ENCODE measurements around the gene TWF1. TPM values are rescaled to one million over a fixed set of nuclear protein-coding genes. Genes with fewer than 3 reads are reported as not detected.

TWF1 gene
- polyA plus RNA-seq, 3 donors: 9.9 to 20.7 (median 13.7) TPM

GRCh38 chr12:43842259-43842658 lies 36.1 kb upstream of the TWF1 start:
- intact Hi-C loops (cut with micrococcal nuclease): no loop called here
- Histone ChIP-seq H3K36me3 (replicated peaks in 1 of 2; ENCODE audit: control insufficient read depth in 1 of 2, insufficient read depth in 2 of 2, low read length in 2 of 2) (no peaks in the 10 kb centered on the region), H2AFZ (ENCODE audit: insufficient read depth, low read depth, low read length, poor library complexity, severe bottlenecking) (no peak overlapping the region), H3K4me2 (replicated peaks; ENCODE audit: extremely low read depth, low read length, poor library complexity, severe bottlenecking) (no peak overlapping the region), H3K4me1 (ENCODE audit: control insufficient read depth in 1 of 2, insufficient read depth in 2 of 2, low read length in 2 of 2) (no peaks in the 10 kb centered on the region), H4K20me1 (ENCODE audit: insufficient read depth, low read length) (no peaks in the 10 kb centered on the region), H3K4me3 (replicated peaks in 1 of 3; ENCODE audit: low read depth in 2 of 3, low read length in 3 of 3) (no peak overlapping the region), H3K27me3 (ENCODE audit: control insufficient read depth in 2 of 2, insufficient read depth in 2 of 2, low read length in 2 of 2) (peaks cover 16 to 18% of the 10 kb centered on the region in 2 donors), H3K9ac (ENCODE audit: insufficient read depth, low read length, poor library complexity, severe bottlenecking) (no peak overlapping the region), H3K9me3 (replicated peaks in 1 of 2; ENCODE audit: control insufficient read depth in 1 of 2, insufficient read depth in 1 of 2, low read length in 2 of 2) (no peaks in the 10 kb centered on the region), H3K27ac (ENCODE audit: low read depth in 1 of 2, low read length in 2 of 2) (no peak overlapping the region), H3K79me2 (ENCODE audit: insufficient read depth, low read length) (no peaks in the 10 kb centered on the region)
- H3K27ac Mint-ChIP-seq: no peak overlapping the region
- TF ChIP-seq, protein P1, sequence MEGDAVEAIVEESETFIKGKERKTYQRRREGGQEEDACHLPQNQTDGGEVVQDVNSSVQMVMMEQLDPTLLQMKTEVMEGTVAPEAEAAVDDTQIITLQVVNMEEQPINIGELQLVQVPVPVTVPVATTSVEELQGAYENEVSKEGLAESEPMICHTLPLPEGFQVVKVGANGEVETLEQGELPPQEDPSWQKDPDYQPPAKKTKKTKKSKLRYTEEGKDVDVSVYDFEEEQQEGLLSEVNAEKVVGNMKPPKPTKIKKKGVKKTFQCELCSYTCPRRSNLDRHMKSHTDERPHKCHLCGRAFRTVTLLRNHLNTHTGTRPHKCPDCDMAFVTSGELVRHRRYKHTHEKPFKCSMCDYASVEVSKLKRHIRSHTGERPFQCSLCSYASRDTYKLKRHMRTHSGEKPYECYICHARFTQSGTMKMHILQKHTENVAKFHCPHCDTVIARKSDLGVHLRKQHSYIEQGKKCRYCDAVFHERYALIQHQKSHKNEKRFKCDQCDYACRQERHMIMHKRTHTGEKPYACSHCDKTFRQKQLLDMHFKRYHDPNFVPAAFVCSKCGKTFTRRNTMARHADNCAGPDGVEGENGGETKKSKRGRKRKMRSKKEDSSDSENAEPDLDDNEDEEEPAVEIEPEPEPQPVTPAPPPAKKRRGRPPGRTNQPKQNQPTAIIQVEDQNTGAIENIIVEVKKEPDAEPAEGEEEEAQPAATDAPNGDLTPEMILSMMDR (IDR thresholded peaks at IDR 0.05): no peak
- no peak overlapping the region for H3K4me3 Mint-ChIP-seq
- peaks cover 0 to 6% (median 3%) of the 10 kb centered on the region in 7 donors for H3K9me3 Mint-ChIP-seq
- DNase-seq: no peak
- H3K27me3 Mint-ChIP-seq (ENCODE audit: low read depth in 3 of 3): peaks cover 14 to 23% (median 23%) of the 10 kb centered on the region in 3 donors
- no CpG with 5 or more reads among the region's 1 CpG for WGBS (ENCODE audit: insufficient coverage)
- H3K4me1 Mint-ChIP-seq: no peaks in the 10 kb centered on the region
- peaks cover 0 to 5% of the 10 kb centered on the region in 2 donors for H3K36me3 Mint-ChIP-seq

- intact Hi-C loops (cut with micrococcal nuclease): no loop called here
- peaks cover 22 to 33% (median 33%) of the 10 kb centered on the region in 3 donors for H3K27me3 Mint-ChIP-seq (ENCODE audit: low read depth in 3 of 3)
- no peak overlapping the region for H3K4me2 ChIP-seq (replicated peaks; ENCODE audit: extremely low read depth, low read length, poor library complexity, severe bottlenecking)
- peaks cover 3% of the 10 kb centered on the region for H3K4me1 Mint-ChIP-seq
- no peak overlapping the region for H3K27ac ChIP-seq (ENCODE audit: low read depth in 1 of 2, low read length in 2 of 2)
- peaks cover 0 to 3% (median 0%) of the 10 kb centered on the region in 7 donors for H3K9me3 Mint-ChIP-seq
- H2AFZ ChIP-seq (ENCODE audit: insufficient read depth, low read depth, low read length, poor library complexity, severe bottlenecking): no peak overlapping the region
- no peak overlapping the region for H3K27ac Mint-ChIP-seq
- no peak overlapping the region for H3K4me3 ChIP-seq (replicated peaks in 1 of 3; ENCODE audit: low read depth in 2 of 3, low read length in 3 of 3)
- no peaks in the 10 kb centered on the region for H3K36me3 ChIP-seq (replicated peaks in 1 of 2; ENCODE audit: control insufficient read depth in 1 of 2, insufficient read depth in 2 of 2, low read length in 2 of 2)
- peaks cover 26 to 28% of the 10 kb centered on the region in 2 donors for H3K27me3 ChIP-seq (ENCODE audit: control insufficient read depth in 2 of 2, insufficient read depth in 2 of 2, low read length in 2 of 2)
- H3K9me3 ChIP-seq (replicated peaks in 1 of 2; ENCODE audit: control insufficient read depth in 1 of 2, insufficient read depth in 1 of 2, low read length in 2 of 2): no peaks in the 10 kb centered on the region
- 89% methylated on average over 1 of the region's 3 CpGs for WGBS (ENCODE audit: insufficient coverage)
- no peaks in the 10 kb centered on the region for H3K79me2 ChIP-seq (ENCODE audit: insufficient read depth, low read length)
- DNase-seq: no peak
- peaks cover 0 to 5% of the 10 kb centered on the region in 2 donors for H3K36me3 Mint-ChIP-seq
- H4K20me1 ChIP-seq (ENCODE audit: insufficient read depth, low read length): no peaks in the 10 kb centered on the region
- H3K9ac ChIP-seq (ENCODE audit: insufficient read depth, low read length, poor library complexity, severe bottlenecking): no peak overlapping the region
- no peak overlapping the region for H3K4me3 Mint-ChIP-seq
- peaks cover 4 to 5% of the 10 kb centered on the region in 2 donors for H3K4me1 ChIP-seq (ENCODE audit: control insufficient read depth in 1 of 2, insufficient read depth in 2 of 2, low read length in 2 of 2)
- TF ChIP-seq, protein P1 (IDR thresholded peaks at IDR 0.05): no peak
Measured at GRCh38 chr12:43841253-43841652, 35.1 kb upstream of the TWF1 start.

Measured in CD14-positive monocyte (primary cell).